SU-DHL-6 (cell line): ENCODE data around the gene KIF9.

Experiments
- CTCF ChIP-seq: fragments of 200-600 bp; sonication (generic); IDR thresholded peaks from one replicate; pipeline ENCODE4 v1.5.1; 2017; ENCODE audit warnings: antibody characterized with exemption, mild to moderate bottlenecking, low read length, moderate library complexity; ENCODE audit not compliant: insufficient read depth, poor library complexity, severe bottlenecking
- EZH2phosphoT487 ChIP-seq: fragments of 200-600 bp; sonication (generic), shearing (Covaris generic); conservative IDR thresholded peaks from 2 replicates; pipeline ENCODE4 v1.6.1; 2018; ENCODE audit warnings: mild to moderate bottlenecking, antibody characterized with exemption, low read length, moderate library complexity, mixed read lengths

- TF ChIP-seq EZH2phosphoT487 (no peak), CTCF (no peak)
Measured at GRCh38 chr3:47260605-47261004, 22.0 kb downstream of the KIF9 start.
